ENCODE measurements around the gene FUT3. TPM values are rescaled to one million over a fixed set of nuclear protein-coding genes. Genes with fewer than 3 reads are reported as not detected.

Gene FUT3
- total and polyA plus RNA-seq, 2 of the 8 experiments (the other 6 are each of a cell fraction or from before 2014, with no cell fraction given), result 0.15 to 0.63 TPM

- TF ChIP-seq YY1 (IDR thresholded peaks at IDR 0.05; ENCODE audit: low read depth, low read length) (no peak), TAF1 (IDR thresholded peaks at IDR 0.05; ENCODE audit: low read depth, low read length) (no peak), SP4 (IDR thresholded peaks at IDR 0.05; ENCODE audit: low read length) (no peak), SIRT6 (IDR thresholded peaks at IDR 0.05; ENCODE audit: low read length) (no peak), NANOG (IDR thresholded peaks at IDR 0.05; ENCODE audit: insufficient read depth, low read depth, low read length, poor library complexity, severe bottlenecking) (no peak), EP300 (IDR thresholded peaks at IDR 0.05; ENCODE audit: borderline replicate concordance in 1 of 2, low read depth in 2 of 2, low read length in 2 of 2) (no peak), BACH1 (IDR thresholded peaks at IDR 0.05; ENCODE audit: low read length) (no peak)
These were observed 50.6 kb downstream of the FUT3 start (continued) for GRCh38 chr19:5800361-5801270.

All from H1 (cell line).